GM21447 (cell line): ENCODE results near the gene FLOT2.
"Not testable (repeated sequence)": the region's sequence is repeated elsewhere in the genome, so short reads cannot be mapped to it uniquely, and the experiment has no call there.

Experiments used
- ATAC-seq: cut with Tn5 transposase; IDR thresholded peaks from one replicate; pipeline ENCODE4 v1.9.1; 2021; ENCODE audit not compliant: unreplicated experiment

The FLOT2 gene, protein sequence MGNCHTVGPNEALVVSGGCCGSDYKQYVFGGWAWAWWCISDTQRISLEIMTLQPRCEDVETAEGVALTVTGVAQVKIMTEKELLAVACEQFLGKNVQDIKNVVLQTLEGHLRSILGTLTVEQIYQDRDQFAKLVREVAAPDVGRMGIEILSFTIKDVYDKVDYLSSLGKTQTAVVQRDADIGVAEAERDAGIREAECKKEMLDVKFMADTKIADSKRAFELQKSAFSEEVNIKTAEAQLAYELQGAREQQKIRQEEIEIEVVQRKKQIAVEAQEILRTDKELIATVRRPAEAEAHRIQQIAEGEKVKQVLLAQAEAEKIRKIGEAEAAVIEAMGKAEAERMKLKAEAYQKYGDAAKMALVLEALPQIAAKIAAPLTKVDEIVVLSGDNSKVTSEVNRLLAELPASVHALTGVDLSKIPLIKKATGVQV

DNA sequence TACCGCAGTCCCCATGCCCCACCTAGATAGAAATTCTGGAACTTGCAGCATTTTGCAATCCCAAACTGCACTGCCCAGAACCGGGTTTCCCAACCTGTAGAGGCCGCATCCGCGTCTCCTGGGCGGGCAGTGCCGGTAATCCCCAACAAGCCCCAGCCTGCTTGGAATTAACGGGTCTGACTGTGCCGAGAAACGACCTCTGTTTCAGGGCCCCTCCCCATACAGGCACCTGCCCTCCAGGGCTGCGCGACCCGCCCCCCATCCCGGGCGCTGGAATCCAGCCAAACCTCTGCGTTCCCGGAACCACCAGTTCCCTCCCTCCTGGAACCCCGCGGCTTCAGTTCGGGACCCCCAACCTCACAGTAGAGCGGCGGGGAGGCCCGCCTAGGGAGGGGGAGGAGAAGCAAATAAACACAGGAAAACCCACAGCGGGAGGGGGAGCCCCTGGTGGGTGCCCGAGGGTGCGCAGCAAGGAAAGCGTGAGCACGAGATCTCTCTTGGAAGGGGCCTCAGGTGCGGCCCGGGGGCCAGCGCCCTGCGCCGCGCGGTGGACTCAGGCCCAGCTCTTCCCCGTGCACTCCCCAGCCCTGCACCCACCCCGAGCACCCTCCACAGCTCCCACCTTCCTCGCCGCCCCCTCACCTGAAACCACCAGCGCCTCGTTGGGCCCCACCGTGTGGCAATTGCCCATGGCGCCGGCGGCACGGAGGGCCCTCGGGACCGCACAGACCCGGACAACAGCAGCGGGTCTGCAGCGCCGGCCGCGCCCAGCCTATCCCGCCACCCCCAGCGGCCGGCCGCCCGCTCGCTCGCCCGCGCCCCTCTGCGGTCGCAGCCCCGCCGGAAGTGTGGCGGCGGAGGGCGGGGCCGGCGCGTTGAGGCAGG is at the start of gene FLOT2:
FLOT2 (minus strand) TSS at position 850 of the 885 bp plus-strand sequence; CDS start at position 691, 159 bp downstream.
- no peak for ATAC-seq

- no peak for ATAC-seq
Observed at GRCh38 chr17:28946239-28946638, 48.7 kb upstream of the FLOT2 start.

GRCh38 chr17:28944862-28945741 is 47.6 kb upstream of the FLOT2 start:
- ATAC-seq: no peak

DNA sequence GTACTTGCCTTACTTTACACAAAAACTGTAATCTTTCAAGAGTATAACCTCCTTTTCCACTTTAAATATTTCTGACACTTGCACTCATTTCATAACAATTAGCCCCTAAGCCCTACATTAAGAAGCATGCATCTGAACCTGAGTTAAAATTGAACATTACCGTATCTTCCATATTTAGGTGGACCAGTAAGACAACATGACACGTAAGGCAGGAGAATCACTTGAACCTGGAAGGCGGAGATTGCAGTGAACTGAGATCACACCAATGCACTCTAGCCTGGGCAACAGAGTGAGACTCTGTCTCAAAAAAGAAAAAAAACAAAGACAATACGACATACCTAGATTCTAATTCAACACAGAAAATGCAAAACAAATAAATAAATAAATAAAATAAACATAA is 46.8 kb upstream of the FLOT2 start:
- ATAC-seq: no peak

DNA sequence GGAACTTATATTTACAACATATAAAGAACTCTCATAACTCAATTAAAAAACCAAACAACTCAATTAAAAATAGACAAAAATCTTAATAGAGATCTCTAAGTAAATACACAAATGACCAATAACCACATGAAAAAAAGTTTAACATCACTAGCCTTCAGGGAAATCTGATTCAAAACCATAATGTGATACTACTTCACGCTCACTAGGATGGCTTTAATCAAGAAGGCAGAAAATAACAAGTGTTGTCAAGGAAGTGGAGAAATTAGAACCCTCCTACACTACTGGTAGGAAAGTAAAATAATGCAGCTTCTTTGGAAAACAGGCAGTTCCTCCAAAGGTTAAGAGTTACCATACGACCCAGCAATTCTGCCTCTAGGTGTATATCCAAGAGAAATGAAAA is 45.4 kb upstream of the FLOT2 start:
- no peak for ATAC-seq

- no peak for ATAC-seq
Observed at GRCh38 chr17:28941251-28941650, 43.7 kb upstream of the FLOT2 start.

DNA sequence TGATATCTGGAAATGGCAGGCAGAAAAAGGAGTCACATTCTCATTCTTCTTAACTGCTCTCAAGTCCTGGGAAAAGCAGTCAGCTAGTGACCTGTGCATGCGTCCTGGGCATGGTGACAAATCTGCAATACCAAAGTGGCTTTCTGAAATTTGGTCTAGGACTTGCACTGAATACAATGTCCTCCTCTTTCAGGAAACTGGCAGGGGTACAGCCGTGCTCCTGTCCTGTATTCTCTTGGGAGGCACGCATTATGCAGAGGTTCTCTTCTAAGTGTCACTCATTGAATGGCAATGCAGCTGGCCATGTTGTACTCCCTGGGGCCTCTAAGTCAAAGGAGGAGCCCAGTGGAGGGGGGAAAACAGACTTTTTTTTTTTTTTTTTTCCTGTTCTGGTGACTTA is 43.1 kb upstream of the FLOT2 start:
- ATAC-seq: no peak

GRCh38 chr17:28940142-28940541 is 42.6 kb upstream of the FLOT2 start:
- ATAC-seq: no peak

DNA sequence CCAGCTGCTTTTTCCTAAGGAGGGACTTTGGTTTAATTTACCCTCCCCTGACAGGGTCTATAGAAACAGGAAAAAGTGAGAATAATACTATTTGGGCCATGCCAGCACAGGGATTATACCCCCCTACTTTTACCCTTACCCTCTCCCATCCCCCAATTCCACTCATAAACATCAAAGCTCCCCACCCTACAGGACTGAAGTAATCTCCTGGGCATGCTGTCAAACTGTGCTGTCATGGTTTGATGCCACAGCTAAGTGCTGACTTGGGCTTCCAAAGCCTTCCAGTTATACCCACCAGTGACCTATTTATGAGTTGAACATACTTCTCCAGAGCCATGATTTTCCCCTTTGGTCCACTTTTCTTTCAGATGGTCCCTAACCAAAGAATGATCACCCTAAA is 41.0 kb upstream of the FLOT2 start:
- ATAC-seq: no peak

DNA sequence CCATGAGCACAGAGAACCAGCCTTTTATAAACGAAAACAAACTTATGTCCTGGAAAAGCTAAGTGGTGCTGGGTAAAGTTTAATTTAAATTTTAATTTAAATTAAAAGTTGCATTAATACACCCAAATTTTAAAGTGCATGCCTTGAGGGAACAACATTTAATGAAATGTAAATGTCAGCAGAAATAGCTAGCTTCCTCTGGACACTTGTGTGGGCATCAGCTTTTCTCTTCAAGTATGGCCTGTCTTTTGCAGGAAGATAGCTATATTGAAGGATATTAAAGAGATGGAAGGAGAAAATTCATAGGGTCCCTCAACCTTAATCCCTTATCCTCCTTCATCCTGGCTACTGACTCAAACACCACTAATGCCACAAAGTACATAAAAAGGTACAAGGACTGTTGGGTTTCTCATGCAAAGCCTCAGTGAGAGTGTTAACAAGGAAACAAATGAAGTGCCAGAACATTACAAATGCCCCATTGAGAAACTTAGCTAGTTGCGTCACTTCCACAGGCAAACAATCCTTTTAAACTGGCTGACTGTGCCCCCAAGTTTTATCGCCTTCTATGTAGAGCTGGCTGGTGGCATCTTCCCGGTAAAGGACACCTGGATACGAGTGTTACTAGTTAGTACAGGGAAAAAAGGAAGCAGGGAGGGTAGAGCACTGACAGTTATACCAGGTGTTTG is 39.7 kb upstream of the FLOT2 start:
- no peak for ATAC-seq

GRCh38 chr17:28935744-28936460 is 38.4 kb upstream of the FLOT2 start:
- ATAC-seq: no peak

DNA sequence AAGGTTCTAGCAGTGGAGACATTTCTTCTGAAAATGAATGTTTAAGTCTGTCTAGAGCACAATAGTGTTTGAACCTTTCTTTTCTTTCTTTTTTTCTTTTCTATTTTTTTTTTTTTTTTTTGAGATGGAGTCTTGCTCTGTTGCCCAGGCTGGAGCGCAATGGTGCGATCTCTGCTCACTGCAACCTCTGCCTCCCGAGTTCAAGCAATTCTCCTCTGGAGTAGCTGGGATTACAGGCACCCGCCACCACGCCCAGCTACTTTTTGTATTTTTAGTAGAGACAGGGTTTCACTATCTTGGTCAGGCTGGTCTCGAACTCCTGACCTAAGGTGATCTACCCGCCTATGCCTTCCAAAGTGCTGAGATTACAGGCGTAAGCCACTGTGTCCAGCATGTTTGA is 37.0 kb upstream of the FLOT2 start:
- not testable (repeated sequence) for ATAC-seq

- no peak for ATAC-seq
Observed at GRCh38 chr17:28929787-28930186, 32.3 kb upstream of the FLOT2 start.

GRCh38 chr17:28928061-28928460 is 30.5 kb upstream of the FLOT2 start:
- ATAC-seq: no peak

GRCh38 chr17:28926786-28927185 is 29.3 kb upstream of the FLOT2 start:
- ATAC-seq: no peak

DNA sequence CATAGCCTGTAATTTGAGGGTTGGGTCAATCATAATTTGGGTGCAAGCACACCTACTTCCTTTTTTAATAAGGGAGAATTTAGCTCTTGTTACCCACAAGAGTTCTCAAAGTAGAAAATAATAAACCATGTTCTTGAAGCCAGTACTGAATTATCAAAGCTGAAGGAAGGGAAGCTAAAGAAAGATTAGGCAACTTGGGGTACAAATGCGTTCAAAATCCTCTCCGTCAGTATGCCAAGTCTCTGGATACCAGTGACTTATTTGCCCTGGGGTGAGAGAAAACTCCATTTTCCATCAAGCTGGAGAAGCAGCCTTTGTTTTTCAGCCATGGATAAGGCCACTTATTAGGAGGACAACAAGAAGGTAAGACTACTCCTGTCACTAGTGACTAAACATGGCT is 28.8 kb upstream of the FLOT2 start:
- ATAC-seq: no peak

DNA sequence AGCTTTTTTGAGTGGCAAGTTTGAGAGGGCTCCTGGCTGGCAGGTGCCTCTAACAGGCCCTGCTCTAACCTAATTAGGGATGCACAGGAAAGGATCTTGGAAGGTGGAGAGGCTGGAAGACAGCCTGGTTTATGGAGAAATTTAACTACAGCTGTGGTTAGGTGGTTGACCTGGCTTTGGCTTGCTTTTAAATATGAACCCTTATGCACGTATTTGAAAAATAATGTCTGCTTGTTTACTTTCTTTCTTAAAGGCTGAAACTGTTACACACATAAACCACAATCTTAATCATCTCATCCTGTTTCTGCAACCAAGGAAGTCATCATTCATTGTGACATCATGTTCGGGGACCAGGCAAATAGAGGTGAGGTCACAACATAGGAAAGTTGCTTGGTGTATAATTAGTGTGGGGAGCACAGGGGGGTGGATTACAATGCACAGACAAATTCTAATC is 28.4 kb upstream of the FLOT2 start:
- no peak for ATAC-seq

GRCh38 chr17:28920201-28920600 is 22.7 kb upstream of the FLOT2 start:
- ATAC-seq: no peak

DNA sequence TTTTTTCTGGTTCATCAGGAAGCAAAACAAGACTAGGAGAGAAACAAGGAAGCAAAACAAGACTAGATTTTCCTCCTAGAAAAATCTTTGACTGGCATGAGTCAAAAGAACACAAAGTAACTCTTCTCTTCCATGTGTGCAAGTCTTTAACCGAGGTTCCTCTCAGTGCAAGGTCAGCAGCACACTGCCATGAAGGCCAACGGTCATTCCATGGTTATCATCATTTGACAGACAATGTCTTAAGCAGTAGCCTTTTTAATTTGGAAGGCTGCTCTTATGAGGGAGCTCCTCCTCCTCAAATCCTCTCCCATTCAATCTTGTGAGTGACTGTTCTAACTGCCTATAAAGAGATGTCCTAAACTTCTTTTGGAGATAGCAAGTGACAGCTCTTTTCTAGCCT is 20.8 kb upstream of the FLOT2 start:
- ATAC-seq: no peak

DNA sequence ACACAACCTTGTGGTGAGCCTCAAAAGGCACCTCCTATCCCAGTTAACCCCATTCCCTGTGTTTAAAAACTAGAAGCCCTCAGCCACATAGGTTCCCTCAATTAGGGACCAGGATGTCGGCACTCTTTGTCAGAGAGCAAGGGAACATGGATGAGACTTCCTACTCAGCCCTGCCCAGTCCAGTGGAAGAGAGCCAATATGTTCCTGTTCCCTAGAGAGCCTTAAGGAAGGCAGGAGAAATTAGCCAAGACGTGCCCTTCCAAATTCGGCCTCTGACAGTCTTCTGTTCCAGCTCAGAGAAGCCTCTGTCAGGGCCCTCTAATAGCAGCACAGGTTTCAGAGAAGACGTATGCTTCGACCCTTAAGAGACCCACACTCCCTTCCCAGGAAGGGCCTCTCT is 19.9 kb upstream of the FLOT2 start:
- ATAC-seq: no peak
